H9 (cell line): ENCODE results near the gene XPC. TPM values are rescaled to one million over a fixed set of nuclear protein-coding genes. Genes with fewer than 3 reads are reported as not detected.

Source experiments
- DNase-seq: peaks from one replicate; pipeline ENCODE4 v3.0.0-alpha.2; 2017
- H2AFZ ChIP-seq: one replicate; pipeline ENCODE4 v1.6.1; 2013; ENCODE audit warnings: mild to moderate bottlenecking, low read length, control low read depth, moderate library complexity
- H2AK5ac ChIP-seq: 2 replicates; pipeline ENCODE4 v1.6.1; 2013; ENCODE audit warnings: low read length, control low read depth, mixed read lengths; ENCODE audit not compliant: insufficient read length
- H2BK120ac ChIP-seq: one replicate; pipeline ENCODE4 v1.6.1; 2013; ENCODE audit warnings: low read depth, mild to moderate bottlenecking, low read length, control low read depth, inconsistent platforms; ENCODE audit not compliant: poor library complexity, severe bottlenecking
- H2BK12ac ChIP-seq: 2 replicates; pipeline ENCODE4 v1.6.1; 2013; ENCODE audit warnings: low read length, control low read depth, mixed read lengths, low read depth; ENCODE audit not compliant: insufficient read length
- H2BK15ac ChIP-seq: 2 replicates; pipeline ENCODE4 v1.6.1; 2013; ENCODE audit warnings: low read depth, low read length, control low read depth
- H2BK20ac ChIP-seq: one replicate; pipeline ENCODE4 v1.6.1; 2013; ENCODE audit warnings: low read depth, mild to moderate bottlenecking, low read length, control low read depth, inconsistent platforms; ENCODE audit not compliant: poor library complexity, severe bottlenecking
- H2BK5ac ChIP-seq: 2 replicates; pipeline ENCODE4 v1.6.1; 2013; ENCODE audit warnings: low read length, control low read depth, mixed read lengths; ENCODE audit not compliant: insufficient read length
- H3K14ac ChIP-seq: 2 replicates; pipeline ENCODE4 v1.6.1; 2013; ENCODE audit warnings: low read length, control low read depth; ENCODE audit not compliant: insufficient read depth
- H3K18ac ChIP-seq: 2 replicates; pipeline ENCODE4 v1.6.1; 2013; ENCODE audit warnings: low read depth, mild to moderate bottlenecking, mixed read lengths, low read length, control low read depth; ENCODE audit not compliant: insufficient read length
- H3K23ac ChIP-seq: 2 replicates; pipeline ENCODE4 v1.6.1; 2013; ENCODE audit warnings: low read length, control low read depth, mixed read lengths, low read depth; ENCODE audit not compliant: insufficient read length
- H3K23me2 ChIP-seq: 2 replicates; pipeline ENCODE4 v1.6.1; 2013; ENCODE audit warnings: low read depth, mild to moderate bottlenecking, mixed read lengths, low read length, control low read depth; ENCODE audit not compliant: insufficient read length, poor library complexity, severe bottlenecking
- H3K27ac ChIP-seq: 2 replicates; pipeline ENCODE4 v1.5.1; 2013; ENCODE audit warnings: low read length, control low read depth, mixed read lengths, low read depth; ENCODE audit not compliant: insufficient read length
- H3K27me3 ChIP-seq: 2 replicates; pipeline ENCODE4 v1.6.1; 2013; ENCODE audit warnings: low read length, control low read depth, inconsistent platforms; ENCODE audit not compliant: insufficient read depth
- H3K4ac ChIP-seq: 2 replicates; pipeline ENCODE4 v1.6.1; 2013; ENCODE audit warnings: low read depth, mild to moderate bottlenecking, control low read depth, inconsistent platforms, low read length, moderate library complexity
- H3K4me1 ChIP-seq: 2 replicates; pipeline ENCODE4 v1.6.1; 2013; ENCODE audit warnings: low read length, control low read depth, inconsistent platforms; ENCODE audit not compliant: insufficient read depth
- H3K4me2 ChIP-seq: 2 replicates; pipeline ENCODE4 v1.6.1; 2013; ENCODE audit warnings: low read length, control low read depth, mixed read lengths; ENCODE audit not compliant: insufficient read length, insufficient read depth
- H3K56ac ChIP-seq: 2 replicates; pipeline ENCODE4 v1.6.1; 2013; ENCODE audit warnings: low read depth, mild to moderate bottlenecking, mixed read lengths, low read length, control low read depth; ENCODE audit not compliant: insufficient read length
- H3K79me1 ChIP-seq: 2 replicates; pipeline ENCODE4 v1.6.1; 2013; ENCODE audit warnings: low read depth, mild to moderate bottlenecking, moderate library complexity, low read length, control low read depth, inconsistent platforms; ENCODE audit not compliant: insufficient read depth, poor library complexity, severe bottlenecking
- H3K79me2 ChIP-seq: 2 replicates; pipeline ENCODE4 v1.6.1; 2013; ENCODE audit warnings: low read length, control low read depth, inconsistent platforms; ENCODE audit not compliant: insufficient read depth
- H3K9ac ChIP-seq: 2 replicates; pipeline ENCODE4 v1.6.1; 2013; ENCODE audit warnings: low read length, control low read depth, mixed read lengths; ENCODE audit not compliant: insufficient read length; ENCODE audit errors: extremely low read depth
- H3K9me3 ChIP-seq: one replicate; pipeline ENCODE4 v1.6.1; 2013; ENCODE audit warnings: low read depth, low read length, inconsistent platforms; ENCODE audit not compliant: control insufficient read depth
- H3T11ph ChIP-seq: one replicate; pipeline ENCODE4 v1.6.1; 2013; ENCODE audit warnings: mild to moderate bottlenecking, low read length, control low read depth, inconsistent platforms
- H4K20me1 ChIP-seq: one replicate; pipeline ENCODE4 v1.6.1; 2013; ENCODE audit not compliant: control insufficient read depth, insufficient read length, insufficient read depth
- H4K5ac ChIP-seq: 2 replicates; pipeline ENCODE4 v1.6.1; 2013; ENCODE audit warnings: low read depth, mild to moderate bottlenecking, mixed read lengths, low read length, control low read depth; ENCODE audit not compliant: insufficient read length
- H4K8ac ChIP-seq: replicated peaks from 2 replicates; pipeline ENCODE4 v1.6.1; 2013; ENCODE audit warnings: low read length, control low read depth, mixed read lengths, low read depth; ENCODE audit not compliant: insufficient read length
- H4K91ac ChIP-seq: 2 replicates; pipeline ENCODE4 v1.6.1; 2013; ENCODE audit warnings: low read depth, mild to moderate bottlenecking, moderate library complexity, mixed read lengths, low read length, control low read depth; ENCODE audit not compliant: insufficient read length
- H3K27ac Mint-ChIP-seq, 3 experiments: 2 replicates in 2 of 3; 3 replicates in 1 of 3; pipeline ENCODE4 v1.8.0; 2020 to 2021; ENCODE audit warnings: mixed read lengths in 3 of 3, mild to moderate bottlenecking in 1 of 3, moderate library complexity in 1 of 3
- H3K27me3 Mint-ChIP-seq: 2 replicates; pipeline ENCODE4 v1.8.0; 2021; ENCODE audit warnings: low read depth, mild to moderate bottlenecking, moderate library complexity, mixed read lengths
- H3K36me3 Mint-ChIP-seq, 3 experiments: 2 replicates in 2 of 3; 3 replicates in 1 of 3; pipeline ENCODE4 v1.8.0; 2020 to 2021; ENCODE audit warnings: low read depth in 3 of 3, mixed read lengths in 3 of 3; ENCODE audit not compliant: insufficient read depth in 1 of 3
- H3K4me1 Mint-ChIP-seq, 2 experiments: 2 replicates each; pipeline ENCODE4 v1.8.0; 2020; ENCODE audit warnings: mixed read lengths in 2 of 2
- H3K4me3 Mint-ChIP-seq, 2 experiments: 2 replicates in 1 of 2; 3 replicates in 1 of 2; pipeline ENCODE4 v1.8.0; 2020 to 2021; ENCODE audit warnings: mild to moderate bottlenecking in 2 of 2, mixed read lengths in 2 of 2, moderate library complexity in 1 of 2
- H3K9me3 Mint-ChIP-seq, 2 experiments: 2 replicates in 1 of 2; 3 replicates in 1 of 2; pipeline ENCODE4 v1.8.0; 2020; ENCODE audit warnings: mild to moderate bottlenecking in 2 of 2, mixed read lengths in 2 of 2, moderate library complexity in 1 of 2
- WGBS: extraction: QIAGEN DNeasy Blood & Tissue Kit; methylation state at CpG from one replicate; pipeline ENCODE4 v1.1.7; 2013; ENCODE audit warnings: missing lambda C conversion rate, low lambda C conversion rate, mixed read lengths; ENCODE audit not compliant: insufficient read length; ENCODE audit errors: extremely low coverage; 5-methylcytosine and 5-hydroxymethylcytosine counted together
- total RNA-seq: library from RNA; stranded (reverse); gene quantifications from 2 replicates; pipeline ENCODE4 v1.2.1, GENCODE V29; 2021
- TF ChIP-seq, protein P1 (sequence below): fragments of 200-600 bp; sonication (generic); conservative IDR thresholded peaks from 3 replicates; pipeline ENCODE4 v1.8.0; 2021; ENCODE audit warnings: antibody characterized with exemption, mild to moderate bottlenecking

XPC gene
- total RNA-seq, 1 experiment from 2014 or later, result 30.3 TPM

DNA sequence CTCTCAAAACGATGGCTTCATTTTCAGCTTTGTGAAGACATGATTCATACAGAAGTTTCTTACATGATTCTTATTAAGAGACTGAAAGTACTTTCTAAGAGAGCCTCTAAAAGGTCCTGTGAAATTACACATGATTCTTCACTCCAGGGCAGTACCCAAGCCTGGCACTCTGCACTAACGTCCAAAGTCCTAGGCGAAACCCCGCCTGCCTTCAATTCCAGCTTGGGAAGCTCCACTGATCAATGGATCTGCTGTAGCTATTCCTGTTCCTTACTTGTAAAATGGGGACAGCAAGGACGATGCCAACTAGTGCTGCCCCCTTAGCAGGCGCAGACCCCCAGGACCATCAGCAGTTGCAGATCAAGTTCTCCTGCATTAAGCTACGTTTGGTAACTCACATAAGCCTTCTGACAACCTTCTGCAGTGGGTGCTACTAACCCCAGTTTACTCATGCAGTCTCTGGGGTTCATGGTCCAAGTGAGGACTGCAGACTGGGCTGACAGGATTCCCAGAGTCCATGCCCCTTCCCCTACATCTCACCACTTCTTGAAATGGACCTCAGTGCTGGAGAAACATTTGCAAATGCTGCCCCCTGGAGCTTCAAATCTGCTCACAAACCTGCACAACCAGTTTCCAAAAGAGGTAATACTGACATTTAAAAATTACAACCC, 64.3 kb downstream of the XPC start:
- Mint-ChIP-seq H3K27ac (no peak overlapping the region; a peak in 1 of 7 replicates), H3K9me3 (no peaks in the 10 kb centered on the region), H3K4me3 (no peak overlapping the region), H3K36me3 (peaks cover 14 to 41% (median 34%) of the 10 kb centered on the region in 3 experiments), H3K27me3 (no peaks in the 10 kb centered on the region), H3K4me1 (peaks cover 12 to 15% of the 10 kb centered on the region in 2 experiments)
- WGBS, result no CpG with 5 or more reads among the region's 7 CpGs
- TF ChIP-seq, protein P1, sequence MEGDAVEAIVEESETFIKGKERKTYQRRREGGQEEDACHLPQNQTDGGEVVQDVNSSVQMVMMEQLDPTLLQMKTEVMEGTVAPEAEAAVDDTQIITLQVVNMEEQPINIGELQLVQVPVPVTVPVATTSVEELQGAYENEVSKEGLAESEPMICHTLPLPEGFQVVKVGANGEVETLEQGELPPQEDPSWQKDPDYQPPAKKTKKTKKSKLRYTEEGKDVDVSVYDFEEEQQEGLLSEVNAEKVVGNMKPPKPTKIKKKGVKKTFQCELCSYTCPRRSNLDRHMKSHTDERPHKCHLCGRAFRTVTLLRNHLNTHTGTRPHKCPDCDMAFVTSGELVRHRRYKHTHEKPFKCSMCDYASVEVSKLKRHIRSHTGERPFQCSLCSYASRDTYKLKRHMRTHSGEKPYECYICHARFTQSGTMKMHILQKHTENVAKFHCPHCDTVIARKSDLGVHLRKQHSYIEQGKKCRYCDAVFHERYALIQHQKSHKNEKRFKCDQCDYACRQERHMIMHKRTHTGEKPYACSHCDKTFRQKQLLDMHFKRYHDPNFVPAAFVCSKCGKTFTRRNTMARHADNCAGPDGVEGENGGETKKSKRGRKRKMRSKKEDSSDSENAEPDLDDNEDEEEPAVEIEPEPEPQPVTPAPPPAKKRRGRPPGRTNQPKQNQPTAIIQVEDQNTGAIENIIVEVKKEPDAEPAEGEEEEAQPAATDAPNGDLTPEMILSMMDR, result peak; percentile 58; the same call in 2 of the 3 replicates
- no peak overlapping the region for H3K4ac ChIP-seq
- H2BK120ac ChIP-seq, result no peak overlapping the region
- H2AK5ac ChIP-seq, result no peak overlapping the region
- H3K18ac ChIP-seq, result no peak overlapping the region
- DNase-seq, result no peak
- H2BK20ac ChIP-seq, result no peak overlapping the region
- H4K8ac ChIP-seq, result no peak overlapping the region
- H4K91ac ChIP-seq, result no peak overlapping the region
- no peak overlapping the region for H3K23ac ChIP-seq
- no peak overlapping the region for H2AFZ ChIP-seq
- H3K4me2 ChIP-seq, result no peak overlapping the region
- H3K9me3 ChIP-seq, result no peaks in the 10 kb centered on the region
- H4K20me1 ChIP-seq, result no peaks in the 10 kb centered on the region
- H3K56ac ChIP-seq, result no peak overlapping the region
- no peak overlapping the region for H3K27ac ChIP-seq
- H3K14ac ChIP-seq, result no peak overlapping the region
- no peak overlapping the region for H3T11ph ChIP-seq
- H3K23me2 ChIP-seq, result no peaks in the 10 kb centered on the region
- H4K5ac ChIP-seq, result no peak overlapping the region
- H3K27me3 ChIP-seq, result no peaks in the 10 kb centered on the region
- H2BK15ac ChIP-seq, result no peak overlapping the region
- no peak overlapping the region for H3K9ac ChIP-seq
- no peaks in the 10 kb centered on the region for H3K4me1 ChIP-seq
- no peak overlapping the region for H2BK5ac ChIP-seq
- H2BK12ac ChIP-seq, result no peak overlapping the region
- no peaks in the 10 kb centered on the region for H3K79me2 ChIP-seq
- H3K79me1 ChIP-seq, result no peaks in the 10 kb centered on the region
